ENCODE measurements around the gene ANKRD13D. TPM values are rescaled to one million over a fixed set of nuclear protein-coding genes. Genes with fewer than 3 reads are reported as not detected.
"Not testable (repeated sequence)": the region's sequence is repeated elsewhere in the genome, so short reads cannot be mapped to it uniquely, and the experiment has no call there.

The ANKRD13D gene
- total and polyA plus RNA-seq, 7 donors = 4.1 to 8.6 (median 7.0) TPM

GRCh38 chr11:67316882-67317204 is 27.7 kb downstream of the ANKRD13D start:
- H3K4me1 ChIP-seq = peaks cover 16% of the 10 kb centered on the region
- H3K27me3 ChIP-seq (ENCODE audit: insufficient read depth in 3 of 3, low read length in 2 of 3) = no peaks in the 10 kb centered on the region
- intact Hi-C loops (cut with DNase I) = loop anchor here (1.0 to 2.0 kb wide), 2 partner anchors 50 to 51 kb away; partner anchors contain the start of gene GRK2 (in 2 of the 2)
- 0 to 2% (median 1%) methylated on average over 10 of the region's 10 CpGs for WGBS, 3 donors
- no peak for TF ChIP-seq CTCF (IDR thresholded peaks at IDR 0.05)
- no peaks in the 10 kb centered on the region for H3K9me3 ChIP-seq
- H3K4me3 ChIP-seq = peak overlapping the region; percentile 97
- peak overlapping the region; percentile 86 for H3K27ac ChIP-seq
- peak in 2 of 4 donors; percentile 1 for ATAC-seq
- H3K36me3 ChIP-seq (ENCODE audit: insufficient read depth in 1 of 2, low read depth in 1 of 2) = peaks cover 0 to 6% of the 10 kb centered on the region in 2 donors
- no peak for DNase-seq

- no peaks in the 10 kb centered on the region for H3K9me3 ChIP-seq
- ATAC-seq (peak; percentile 94 to 96 (median 95)), DNase-seq (peak; percentile 96 to 98)
- H3K4me1 ChIP-seq = peaks cover 16% of the 10 kb centered on the region
- H3K36me3 ChIP-seq (ENCODE audit: insufficient read depth in 1 of 2, low read depth in 1 of 2) = peaks cover 0 to 10% of the 10 kb centered on the region in 2 donors
- H3K27me3 ChIP-seq (ENCODE audit: insufficient read depth in 3 of 3, low read length in 2 of 3) = no peaks in the 10 kb centered on the region
- intact Hi-C loops (cut with DNase I) = loop anchor here (1.0 to 2.0 kb wide), 2 partner anchors 51 kb away; partner anchors contain the start of gene GRK2 (in 2 of the 2)
- 0% methylated on average over 48 to 55 of the region's 55 CpGs for WGBS, 3 donors
- peak; percentile 93 for TF ChIP-seq CTCF (IDR thresholded peaks at IDR 0.05)
- H3K4me3 ChIP-seq = peak overlapping the region; percentile 97
- peak overlapping the region; percentile 86 for H3K27ac ChIP-seq
Measured at GRCh38 chr11:67317205-67317887, 28.2 kb downstream of the ANKRD13D start.

- intact Hi-C loops (cut with DNase I) = loop anchor here (1.0 to 2.0 kb wide), 2 partner anchors 51 to 52 kb away; partner anchors contain the start of gene GRK2 (in 2 of the 2)
- no peak for TF ChIP-seq CTCF (IDR thresholded peaks at IDR 0.05)
- peak overlapping the region; percentile 97 for H3K4me3 ChIP-seq
- no peaks in the 10 kb centered on the region for H3K9me3 ChIP-seq
- H3K27ac ChIP-seq = peak overlapping the region; percentile 86
- peaks cover 0 to 15% of the 10 kb centered on the region in 2 donors for H3K36me3 ChIP-seq (ENCODE audit: insufficient read depth in 1 of 2, low read depth in 1 of 2)
- 0 to 2% (median 1%) methylated on average over 51 to 53 of the region's 53 CpGs for WGBS, 3 donors
- DNase-seq (no peak), ATAC-seq (peak in 2 of 4 donors; percentile 19 to 21)
- peaks cover 16% of the 10 kb centered on the region for H3K4me1 ChIP-seq
- no peaks in the 10 kb centered on the region for H3K27me3 ChIP-seq (ENCODE audit: insufficient read depth in 3 of 3, low read length in 2 of 3)
Measured at GRCh38 chr11:67317888-67318555, 28.9 kb downstream of the ANKRD13D start.

- Histone ChIP-seq H3K4me1 (peaks cover 16% of the 10 kb centered on the region), H3K4me3 (peak overlapping the region; percentile 97), H3K36me3 (ENCODE audit: insufficient read depth in 1 of 2, low read depth in 1 of 2) (peaks cover 0 to 21% of the 10 kb centered on the region in 2 donors)
- DNase-seq; H3K27me3 ChIP-seq (ENCODE audit: insufficient read depth in 3 of 3, low read length in 2 of 3); ATAC-seq; H3K27ac ChIP-seq; H3K9me3 ChIP-seq; intact Hi-C loops (cut with DNase I): not testable (repeated sequence)
- WGBS, 3 donors = 86 to 94% (median 86%) methylated on average over 12 of the region's 12 CpGs
Measured at GRCh38 chr11:67318876-67319275, 29.8 kb downstream of the ANKRD13D start.

GRCh38 chr11:67320011-67320410 is 30.9 kb downstream of the ANKRD13D start:
- no peak for DNase-seq
- no peaks in the 10 kb centered on the region for H3K27me3 ChIP-seq (ENCODE audit: insufficient read depth in 3 of 3, low read length in 2 of 3)
- H3K27ac ChIP-seq = no peak overlapping the region
- no peaks in the 10 kb centered on the region for H3K9me3 ChIP-seq
- intact Hi-C loops (cut with DNase I) = no loop called here
- no peak for TF ChIP-seq CTCF (IDR thresholded peaks at IDR 0.05)
- ATAC-seq = no peak
- H3K4me3 ChIP-seq = no peak overlapping the region
- H3K36me3 ChIP-seq (ENCODE audit: insufficient read depth in 1 of 2, low read depth in 1 of 2) = peaks cover 0 to 21% of the 10 kb centered on the region in 2 donors
- peaks cover 16% of the 10 kb centered on the region for H3K4me1 ChIP-seq
- WGBS, 3 donors = 58 to 84% (median 68%) methylated on average over 3 of the region's 3 CpGs
